ENCODE results near the gene CACNA1D.
"Not testable (repeated sequence)": the region's sequence is repeated elsewhere in the genome, so short reads cannot be mapped to it uniquely, and the experiment has no call there.

The CACNA1D gene

GRCh38 chr3:53493963-53494791, at the start of gene CACNA1D:
TSS of gene CACNA1D (plus strand) at chr3:53494611. CDS start at chr3:53495167, 556 bp downstream.
- Mint-ChIP-seq H3K4me1 (peaks cover 4% of the 10 kb centered on the region), H3K4me3 (peak within 1 kb of the TSS; percentile 70), H3K27ac (no peak within 1 kb of the TSS), H3K9me3 (no peaks in the 10 kb centered on the region), H3K36me3 (no peaks in the 10 kb centered on the region), H3K27me3 (peaks cover 37% of the 10 kb centered on the region)

- Mint-ChIP-seq H3K27ac (no peak overlapping the region), H3K4me1 (no peaks in the 10 kb centered on the region), H3K27me3 (peaks cover 3% of the 10 kb centered on the region), H3K9me3 (no peaks in the 10 kb centered on the region), H3K36me3 (no peaks in the 10 kb centered on the region), H3K4me3 (no peak overlapping the region)
Measured at GRCh38 chr3:53457068-53457467, 37.3 kb upstream of the CACNA1D start.

GRCh38 chr3:53460326-53460725, 34.1 kb upstream of the CACNA1D start:
- Mint-ChIP-seq H3K27me3 (peaks cover 10% of the 10 kb centered on the region), H3K4me3 (no peak overlapping the region), H3K4me1 (no peaks in the 10 kb centered on the region), H3K36me3 (no peaks in the 10 kb centered on the region), H3K9me3 (peaks cover 5% of the 10 kb centered on the region), H3K27ac (no peak overlapping the region)

GRCh38 chr3:53464424-53464823, 30.0 kb upstream of the CACNA1D start:
- peaks cover 8% of the 10 kb centered on the region for H3K27me3 Mint-ChIP-seq
- no peaks in the 10 kb centered on the region for H3K4me1 Mint-ChIP-seq
- no peak overlapping the region for H3K4me3 Mint-ChIP-seq
- H3K9me3 Mint-ChIP-seq, result peaks cover 5% of the 10 kb centered on the region
- H3K36me3 Mint-ChIP-seq, result no peaks in the 10 kb centered on the region
- no peak overlapping the region for H3K27ac Mint-ChIP-seq

GRCh38 chr3:53469758-53470157, 24.7 kb upstream of the CACNA1D start:
- H3K27ac Mint-ChIP-seq, H3K4me3 Mint-ChIP-seq, H3K4me1 Mint-ChIP-seq, H3K9me3 Mint-ChIP-seq, H3K36me3 Mint-ChIP-seq: not testable (repeated sequence)
- H3K27me3 Mint-ChIP-seq, result peaks cover 26% of the 10 kb centered on the region

- Mint-ChIP-seq H3K4me3 (no peak overlapping the region), H3K27ac (no peak overlapping the region), H3K36me3 (no peaks in the 10 kb centered on the region), H3K9me3 (no peaks in the 10 kb centered on the region), H3K27me3 (peaks cover 35% of the 10 kb centered on the region), H3K4me1 (no peaks in the 10 kb centered on the region)
Measured at GRCh38 chr3:53473422-53473821, 21.0 kb upstream of the CACNA1D start.

GRCh38 chr3:53476372-53476771, 18.0 kb upstream of the CACNA1D start:
- H3K4me1 Mint-ChIP-seq, H3K4me3 Mint-ChIP-seq, H3K36me3 Mint-ChIP-seq, H3K27ac Mint-ChIP-seq, H3K9me3 Mint-ChIP-seq: not testable (repeated sequence)
- peaks cover 36% of the 10 kb centered on the region for H3K27me3 Mint-ChIP-seq

- H3K4me1 Mint-ChIP-seq, H3K36me3 Mint-ChIP-seq, H3K4me3 Mint-ChIP-seq, H3K27ac Mint-ChIP-seq, H3K9me3 Mint-ChIP-seq: not testable (repeated sequence)
- peaks cover 29% of the 10 kb centered on the region for H3K27me3 Mint-ChIP-seq
Measured at GRCh38 chr3:53477689-53478088, 16.7 kb upstream of the CACNA1D start.

- Mint-ChIP-seq H3K27me3 (peaks cover 28% of the 10 kb centered on the region), H3K27ac (no peak overlapping the region), H3K9me3 (no peaks in the 10 kb centered on the region), H3K4me1 (no peaks in the 10 kb centered on the region), H3K36me3 (no peaks in the 10 kb centered on the region), H3K4me3 (no peak overlapping the region)
Measured at GRCh38 chr3:53478166-53478830, 16.1 kb upstream of the CACNA1D start.

- Mint-ChIP-seq H3K9me3 (no peaks in the 10 kb centered on the region), H3K27ac (no peak overlapping the region), H3K27me3 (peaks cover 25% of the 10 kb centered on the region), H3K4me1 (no peaks in the 10 kb centered on the region), H3K36me3 (no peaks in the 10 kb centered on the region), H3K4me3 (no peak overlapping the region)
Measured at GRCh38 chr3:53478921-53479664, 15.3 kb upstream of the CACNA1D start.

GRCh38 chr3:53482227-53482626, 12.2 kb upstream of the CACNA1D start:
- no peaks in the 10 kb centered on the region for H3K9me3 Mint-ChIP-seq
- H3K4me1 Mint-ChIP-seq, result peaks cover 3% of the 10 kb centered on the region
- peaks cover 19% of the 10 kb centered on the region for H3K27me3 Mint-ChIP-seq
- H3K27ac Mint-ChIP-seq, result no peak overlapping the region
- H3K36me3 Mint-ChIP-seq, result no peaks in the 10 kb centered on the region
- H3K4me3 Mint-ChIP-seq, result no peak overlapping the region

GRCh38 chr3:53483821-53484220, 10.6 kb upstream of the CACNA1D start:
- no peak overlapping the region for H3K27ac Mint-ChIP-seq
- H3K9me3 Mint-ChIP-seq, result no peaks in the 10 kb centered on the region
- no peaks in the 10 kb centered on the region for H3K36me3 Mint-ChIP-seq
- H3K4me1 Mint-ChIP-seq, result peaks cover 3% of the 10 kb centered on the region
- H3K27me3 Mint-ChIP-seq, result peaks cover 12% of the 10 kb centered on the region
- H3K4me3 Mint-ChIP-seq, result no peak overlapping the region

- Mint-ChIP-seq H3K4me1 (peaks cover 3% of the 10 kb centered on the region), H3K9me3 (no peaks in the 10 kb centered on the region), H3K36me3 (no peaks in the 10 kb centered on the region), H3K27ac (no peak overlapping the region), H3K27me3 (peaks cover 5% of the 10 kb centered on the region), H3K4me3 (no peak overlapping the region)
Measured at GRCh38 chr3:53484984-53485383, 9.4 kb upstream of the CACNA1D start.

- Mint-ChIP-seq H3K9me3 (no peaks in the 10 kb centered on the region), H3K4me3 (no peak overlapping the region), H3K27ac (no peak overlapping the region), H3K27me3 (peaks cover 6% of the 10 kb centered on the region), H3K36me3 (no peaks in the 10 kb centered on the region), H3K4me1 (peaks cover 3% of the 10 kb centered on the region)
Measured at GRCh38 chr3:53485675-53486403, 8.6 kb upstream of the CACNA1D start.

GRCh38 chr3:53486961-53487654, 7.3 kb upstream of the CACNA1D start:
- Mint-ChIP-seq H3K36me3 (no peaks in the 10 kb centered on the region), H3K9me3 (no peaks in the 10 kb centered on the region), H3K27ac (no peak overlapping the region), H3K27me3 (peaks cover 12% of the 10 kb centered on the region), H3K4me3 (no peak overlapping the region), H3K4me1 (peaks cover 3% of the 10 kb centered on the region)

All from activated naive CD4-positive, alpha-beta T cell treated with anti-CD3 and anti-CD28 coated beads, Interleukin-2, amount 50 U/mL, for 24 hours (primary cell).